Left renal cortex interstitium (tissue), 4 donors: ENCODE measurements around the gene PRR16. TPM values are rescaled to one million over a fixed set of nuclear protein-coding genes. Genes with fewer than 3 reads are reported as not detected.

Source experiments
- DNase-seq, 4 donors: peaks; one replicate each; pipeline ENCODE4 v3.0.0-alpha.2; 2013; ENCODE audit warnings: low read depth in 4 of 4, low spot score in 2 of 4, missing footprints in 1 of 4
- polyA plus RNA-seq, 4 donors: library from polyadenylated mRNA; unstranded; fragments of 120-200 nt; gene quantifications; one replicate each; pipeline ENCODE4 v1.2.1, GENCODE V29; 2013; ENCODE audit not compliant: insufficient read length in 4 of 4

PRR16 gene
- polyA plus RNA-seq, 4 donors = 1.8 to 6.2 (median 3.9) TPM

GRCh38 chr5:120703918-120704587 is 240.0 kb downstream of the PRR16 start:
- no peak for DNase-seq

GRCh38 chr5:120706877-120707276 is 242.8 kb downstream of the PRR16 start:
- no peak for DNase-seq

GRCh38 chr5:120717381-120717780 is 253.3 kb downstream of the PRR16 start:
- DNase-seq = no peak

GRCh38 chr5:120730214-120730613 is 266.1 kb downstream of the PRR16 start:
- no peak for DNase-seq

- no peak for DNase-seq
Measured at GRCh38 chr5:120734033-120734432, 269.9 kb downstream of the PRR16 start.

GRCh38 chr5:120735076-120735475 is 271.0 kb downstream of the PRR16 start:
- no peak for DNase-seq
